HCT116 (cell line): Measurements from ENCODE around the gene KCNQ1OT1. TPM values are rescaled to one million over a fixed set of nuclear protein-coding genes. Genes with fewer than 3 reads are reported as not detected.

Experiments
- ATAC-seq: fragments of 200-7000 bp; cut with Tn5 transposase; 2 replicates; pipeline ENCODE4 v1.9.1; 2020; ENCODE audit warnings: mild to moderate bottlenecking, moderate library complexity
- BruUV-seq: library from RNA; stranded (reverse); fragments of 400-500 nt; replicated peaks from 2 replicates; lab custom pipeline; 2021; lab: Mats Ljungman, UMichigan
- CTCF ChIA-PET: fragments of 300-600 bp; sonication (Branson Sonifier 250); formaldehyde crosslinking; loops from one replicate; lab custom pipeline; 2021; ENCODE audit warnings: antibody characterized with exemption; lab: Charles Lee
- POLR2A ChIA-PET: fragments of 300-600, 350-600 bp; sonication (Branson Sonifier 250); formaldehyde crosslinking; loops from one replicate; lab custom pipeline; 2021; ENCODE audit warnings: antibody characterized with exemption; lab: Charles Lee
- RAD21 ChIA-PET, 2 experiments: fragments of 300-600 bp; sonication (Branson Sonifier 250); formaldehyde crosslinking; loops; one replicate each; lab custom pipeline; 2023; ENCODE audit warnings: low total read pairs in 2 of 2; ENCODE audit not compliant: uncharacterized antibody in 2 of 2, unreplicated experiment in 2 of 2, low non-redundant PET in 1 of 2; lab: Charles Lee
- DNase-seq: peaks from one replicate; pipeline ENCODE4 v3.0.0-alpha.2; 2010; ENCODE audit warnings: low read depth, low spot score
- H2AFZ ChIP-seq: fragments of 200-600 bp; shearing (Covaris generic), sonication (generic); 2 replicates; pipeline ENCODE4 v1.6.1; 2017; ENCODE audit warnings: low read depth, mixed run types, mixed read lengths, antibody characterized with exemption, low read length; ENCODE audit not compliant: poor library complexity, severe bottlenecking
- H3K27ac ChIP-seq: 2 replicates; pipeline ENCODE4 v1.5.1; 2012; ENCODE audit warnings: low read depth, low read length
- H3K27me3 ChIP-seq: fragments of 200-600 bp; sonication (generic); 2 replicates; pipeline ENCODE4 v1.6.1; 2016; ENCODE audit warnings: mixed run types, low read length, mixed read lengths; ENCODE audit not compliant: insufficient read depth
- H3K36me3 ChIP-seq, 2 experiments: fragments of 200-500 bp in 1 of 2; fragments of 200-600 bp in 1 of 2; sonication (Bioruptor generic) in 1 of 2; sonication (generic) in 1 of 2; 2 replicates each; pipeline versions ENCODE4 v1.5.1 to v1.6.1; 2014 to 2016; ENCODE audit warnings: low read length in 2 of 2, inconsistent platforms in 1 of 2, mixed read lengths in 1 of 2, mixed run types in 1 of 2; ENCODE audit not compliant: insufficient read depth in 2 of 2, control insufficient read depth in 1 of 2
- H3K4me1 ChIP-seq, 2 experiments: fragments of 200-600 bp in 1 of 2; sonication (generic) in 1 of 2; 2 replicates each; pipeline versions ENCODE4 v1.5.1 to v1.6.1; 2012 to 2017; ENCODE audit warnings: low read length in 2 of 2, inconsistent platforms in 1 of 2, mild to moderate bottlenecking in 1 of 2, mixed read lengths in 1 of 2, mixed run types in 1 of 2, moderate library complexity in 1 of 2; ENCODE audit not compliant: insufficient read depth in 2 of 2, control insufficient read depth in 1 of 2
- H3K4me2 ChIP-seq: fragments of 200-600 bp; sonication (generic); 2 replicates; pipeline ENCODE4 v1.6.1; 2017; ENCODE audit warnings: mixed run types, low read length, mixed read lengths
- H3K4me3 ChIP-seq, 2 experiments: fragments of 200-600 bp in 1 of 2; sonication (generic) in 1 of 2; replicated peaks in 1 of 2; 2 replicates each; pipeline ENCODE4 v1.5.1; 2011 to 2016; ENCODE audit warnings: low read length in 2 of 2, control low read depth in 1 of 2, low read depth in 1 of 2, mild to moderate bottlenecking in 1 of 2, mixed read lengths in 1 of 2, mixed run types in 1 of 2
- H3K79me2 ChIP-seq: fragments of 200-600 bp; sonication (generic); 2 replicates; pipeline ENCODE4 v1.6.1; 2017; ENCODE audit warnings: mild to moderate bottlenecking, mixed run types, low read length, moderate library complexity, mixed read lengths; ENCODE audit not compliant: insufficient read depth
- H3K9ac ChIP-seq: fragments of 200-600 bp; sonication (generic); 2 replicates; pipeline ENCODE4 v1.6.1; 2016; ENCODE audit warnings: low read length, mixed read lengths
- H3K9me2 ChIP-seq: fragments of 200-600 bp; sonication (generic), shearing (Covaris generic); 2 replicates; pipeline ENCODE4 v1.6.1; 2017; ENCODE audit warnings: mixed run types, mild to moderate bottlenecking, moderate library complexity; ENCODE audit not compliant: insufficient read depth
- H3K9me3 ChIP-seq, 2 experiments: fragments of 200-500 bp in 1 of 2; fragments of 200-600 bp in 1 of 2; sonication (Bioruptor generic) in 1 of 2; sonication (generic) in 1 of 2; 2 replicates each; pipeline ENCODE4 v1.6.1; 2014 to 2017; ENCODE audit warnings: low read length in 2 of 2, mixed read lengths in 2 of 2, inconsistent platforms in 1 of 2, low read depth in 1 of 2, mild to moderate bottlenecking in 1 of 2, mixed run types in 1 of 2, moderate library complexity in 1 of 2; ENCODE audit not compliant: control insufficient read depth in 1 of 2, insufficient read depth in 1 of 2
- H4K20me1 ChIP-seq: fragments of 200-600 bp; sonication (generic), shearing (Covaris generic); 2 replicates; pipeline ENCODE4 v1.6.1; 2017; ENCODE audit warnings: mixed run types, mild to moderate bottlenecking, moderate library complexity; ENCODE audit not compliant: insufficient read depth
- ATF3 ChIP-seq: IDR thresholded peaks from 2 replicates; pipeline ENCODE4 v1.6.1; 2012
- CTCF ChIP-seq, 3 experiments: fragments of 200-600 bp in 1 of 3; sonication (generic) in 1 of 3; IDR thresholded peaks in 2 of 3; conservative IDR thresholded peaks in 1 of 3; 2 replicates each; pipeline ENCODE4 v1.5.1; 2012 to 2017; ENCODE audit warnings: low read depth in 2 of 3, low read length in 2 of 3, antibody characterized with exemption in 1 of 3, borderline replicate concordance in 1 of 3, control low read depth in 1 of 3, mild to moderate bottlenecking in 1 of 3, mixed read lengths in 1 of 3, mixed run types in 1 of 3, moderate library complexity in 1 of 3; ENCODE audit not compliant: insufficient read depth in 1 of 3
- EZH2 ChIP-seq: fragments of 200-600 bp; sonication (generic); IDR thresholded peaks from 2 replicates; pipeline ENCODE4 v1.6.1; 2017; ENCODE audit warnings: antibody characterized with exemption, mixed run types
- FOSL1 ChIP-seq: IDR thresholded peaks from 2 replicates; pipeline ENCODE4 v1.6.1; 2012; ENCODE audit warnings: low read depth
- MAX ChIP-seq: IDR thresholded peaks from 2 replicates; pipeline ENCODE4 v1.6.1; 2012
- REST ChIP-seq: IDR thresholded peaks from 2 replicates; pipeline ENCODE4 v1.6.1; 2012; ENCODE audit warnings: low read depth
- SP1 ChIP-seq: IDR thresholded peaks from 2 replicates; pipeline ENCODE4 v1.6.1; 2012; ENCODE audit warnings: low read depth
- SRF ChIP-seq: IDR thresholded peaks from 2 replicates; pipeline ENCODE4 v1.6.1; 2012; ENCODE audit warnings: low read depth
- YY1 ChIP-seq: IDR thresholded peaks from 2 replicates; pipeline ENCODE4 v1.6.1; 2011; ENCODE audit warnings: low read length, low read depth, moderate library complexity, mild to moderate bottlenecking; ENCODE audit not compliant: insufficient replicate concordance; ENCODE audit errors: extremely low read depth
- ZBTB33 ChIP-seq: IDR thresholded peaks from 2 replicates; pipeline ENCODE4 v1.6.1; 2011; ENCODE audit warnings: mild to moderate bottlenecking, low read length, moderate library complexity; ENCODE audit not compliant: insufficient replicate concordance; ENCODE audit errors: extremely low read depth
- ZNF274 ChIP-seq: fragments of 200-500 bp; sonication (Bioruptor generic); IDR thresholded peaks from 2 replicates; pipeline ENCODE4 v1.6.1; 2014; ENCODE audit warnings: mild to moderate bottlenecking, low read depth, low read length, inconsistent platforms
- intact Hi-C: fragments of 100-400 bp; cut with micrococcal nuclease; formaldehyde crosslinking; loops from 2 replicates; pipeline ENCODE4 v1.10.0; 2022
- total RNA-seq: library from RNA; stranded (reverse); gene quantifications from one replicate; pipeline ENCODE4 v1.2.1, GENCODE V29; 2021; ENCODE audit not compliant: unreplicated experiment

The KCNQ1OT1 gene
- total RNA-seq, 1 experiment from 2014 or later = 1.1 TPM

- TF ChIP-seq CTCF (IDR thresholded peaks at IDR 0.05 in 2 of 3, conservative IDR thresholded peaks at IDR 0.05 in 1 of 3; ENCODE audit: borderline replicate concordance in 1 of 3, insufficient read depth in 1 of 3, low read depth in 2 of 3, low read length in 2 of 3) (no peak), SP1 (no peak)
Measured at GRCh38 chr11:2687223-2687530, 12.6 kb downstream of the KCNQ1OT1 start (continued).

GRCh38 chr11:2686360-2687222 lies 13.2 kb downstream of the KCNQ1OT1 start:
- no peak for TF ChIP-seq REST
- no peak for TF ChIP-seq MAX
- no peak for TF ChIP-seq ZNF274
- no peak for TF ChIP-seq CTCF (IDR thresholded peaks at IDR 0.05 in 2 of 3, conservative IDR thresholded peaks at IDR 0.05 in 1 of 3; ENCODE audit: borderline replicate concordance in 1 of 3, insufficient read depth in 1 of 3, low read depth in 2 of 3, low read length in 2 of 3)
- TF ChIP-seq SP1 = no peak
- TF ChIP-seq SRF = no peak
- no peak for TF ChIP-seq ZBTB33
- TF ChIP-seq ATF3 = no peak
- TF ChIP-seq EZH2 = no peak
- no peak for TF ChIP-seq YY1
- TF ChIP-seq FOSL1 = no peak
- RAD21 ChIA-PET = no interaction called here
- no peaks in the 10 kb centered on the region; a peak in 1 of 4 replicates for H3K36me3 ChIP-seq
- H3K4me3 ChIP-seq = no peak overlapping the region
- H3K4me2 ChIP-seq = no peak overlapping the region
- H3K4me1 ChIP-seq = no peaks in the 10 kb centered on the region
- intact Hi-C loops = no loop called here
- POLR2A ChIA-PET = no interaction called here
- no peak overlapping the region for H3K9ac ChIP-seq
- DNase-seq (no peak), ATAC-seq (no peak)
- BruUV-seq = no TSS peak
- H3K79me2 ChIP-seq = peaks cover 33% of the 10 kb centered on the region; the same call in 1 of the 2 replicates
- H4K20me1 ChIP-seq = no peaks in the 10 kb centered on the region
- no peaks in the 10 kb centered on the region for H3K9me3 ChIP-seq
- CTCF ChIA-PET = no interaction called here
- H3K9me2 ChIP-seq = no peaks in the 10 kb centered on the region
- no peak overlapping the region for H3K27ac ChIP-seq
- H3K27me3 ChIP-seq = no peaks in the 10 kb centered on the region
- H2AFZ ChIP-seq = no peak overlapping the region
